SK-N-SH treated with all-trans-retinoic acid at 6 μM for 48 hours (cell line): ENCODE measurements around the gene CPSF3.

Experiments used
- ATAC-seq: fragments of 200-7000 bp; cut with Tn5 transposase; 3 replicates; pipeline ENCODE4 v1.9.1; 2020; ENCODE audit warnings: mild to moderate bottlenecking, moderate library complexity
- ARNTL ChIP-seq: fragments of 450-650 bp; formaldehyde crosslinking; IDR thresholded peaks from 2 replicates; pipeline ENCODE4 v1.5.0; 2020; ENCODE audit warnings: low read depth, mild to moderate bottlenecking, moderate library complexity, borderline replicate concordance
- BACH2 ChIP-seq: fragments of 250-450 bp; sonication (Bioruptor Pico); IDR thresholded peaks from 2 replicates; pipeline ENCODE4 v1.9.0; 2021; ENCODE audit warnings: mild to moderate bottlenecking, borderline replicate concordance
- CREB5 ChIP-seq: fragments of 250-450 bp; sonication (Bioruptor Pico); IDR thresholded peaks from 2 replicates; pipeline ENCODE4 v1.5.1; 2020; ENCODE audit warnings: low read depth, mild to moderate bottlenecking, moderate library complexity
- CSDC2 ChIP-seq: fragments of 250-450 bp; sonication (Bioruptor Pico); IDR thresholded peaks from 2 replicates; pipeline ENCODE4 v1.5.0; 2020; ENCODE audit warnings: mild to moderate bottlenecking, moderate library complexity
- CSRNP3 ChIP-seq: fragments of 250-450 bp; sonication (Bioruptor Pico); IDR thresholded peaks from 2 replicates; pipeline ENCODE4 v1.5.1; 2021; ENCODE audit warnings: mild to moderate bottlenecking, moderate library complexity
- ESRRG ChIP-seq: fragments of 250-450 bp; sonication (Bioruptor Pico); IDR thresholded peaks from 2 replicates; pipeline ENCODE4 v1.6.1; 2021; ENCODE audit warnings: mild to moderate bottlenecking
- GLIS3 ChIP-seq: fragments of 250-450 bp; sonication (Bioruptor Pico); IDR thresholded peaks from 2 replicates; pipeline ENCODE4 v1.5.0; 2020; ENCODE audit warnings: mild to moderate bottlenecking, moderate library complexity
- OSR1 ChIP-seq: fragments of 250-450 bp; sonication (Bioruptor Pico); IDR thresholded peaks from 2 replicates; pipeline ENCODE4 v1.8.0; 2022; ENCODE audit warnings: moderate library complexity, mild to moderate bottlenecking, inconsistent platforms
- PATZ1 ChIP-seq: fragments of 250-450 bp; sonication (Bioruptor Pico); IDR thresholded peaks from 2 replicates; pipeline ENCODE4 v1.8.0; 2020; ENCODE audit warnings: mild to moderate bottlenecking, moderate library complexity, borderline replicate concordance
- POU6F1 ChIP-seq: fragments of 250-450 bp; sonication (Bioruptor Pico); IDR thresholded peaks from 2 replicates; pipeline ENCODE4 v1.8.0; 2021; ENCODE audit warnings: low read depth, mild to moderate bottlenecking, moderate library complexity, borderline replicate concordance
- PPARA ChIP-seq: fragments of 250-450 bp; sonication (Bioruptor Pico); IDR thresholded peaks from 2 replicates; pipeline ENCODE4 v1.5.0; 2020; ENCODE audit warnings: mild to moderate bottlenecking, borderline replicate concordance
- RARB ChIP-seq: fragments of 250-450 bp; sonication (Bioruptor Pico); IDR thresholded peaks from 2 replicates; pipeline ENCODE4 v1.8.0; 2021; ENCODE audit warnings: mild to moderate bottlenecking, moderate library complexity
- SNAI2 ChIP-seq: fragments of 250-450 bp; sonication (Bioruptor Pico); IDR thresholded peaks from 2 replicates; pipeline ENCODE4 v1.5.0; 2020; ENCODE audit warnings: mild to moderate bottlenecking, moderate library complexity
- TCF4 ChIP-seq: fragments of 250-450 bp; sonication (Bioruptor Pico); IDR thresholded peaks from 2 replicates; pipeline ENCODE4 v1.8.0; 2021; ENCODE audit warnings: mild to moderate bottlenecking, moderate library complexity, borderline replicate concordance
- TOX ChIP-seq: fragments of 250-450 bp; sonication (Bioruptor Pico); IDR thresholded peaks from 2 replicates; pipeline ENCODE4 v1.8.0; 2021; ENCODE audit warnings: mild to moderate bottlenecking, moderate library complexity, borderline replicate concordance
- TSHZ2 ChIP-seq: fragments of 250-450 bp; sonication (Bioruptor Pico); IDR thresholded peaks from 2 replicates; pipeline ENCODE4 v1.5.0; 2020; ENCODE audit warnings: mild to moderate bottlenecking, moderate library complexity
- ZC3H10 ChIP-seq: fragments of 250-450 bp; sonication (Bioruptor Pico); IDR thresholded peaks from 2 replicates; pipeline ENCODE4 v1.5.1; 2021; ENCODE audit warnings: mild to moderate bottlenecking, moderate library complexity
- ZFP3 ChIP-seq: fragments of 250-450 bp; sonication (Bioruptor Pico); IDR thresholded peaks from 2 replicates; pipeline ENCODE4 v1.5.0; 2020; ENCODE audit warnings: mild to moderate bottlenecking, moderate library complexity
- ZFP30 ChIP-seq: fragments of 450-650 bp; formaldehyde crosslinking; IDR thresholded peaks from 2 replicates; pipeline ENCODE4 v1.5.0; 2022; ENCODE audit warnings: mild to moderate bottlenecking, moderate library complexity
- ZNF565 ChIP-seq: fragments of 450-650 bp; formaldehyde crosslinking; conservative IDR thresholded peaks from 2 replicates; pipeline ENCODE4 v1.5.0; 2020; ENCODE audit warnings: low read depth, mild to moderate bottlenecking, moderate library complexity
- ZNF70 ChIP-seq: fragments of 450-650 bp; formaldehyde crosslinking; IDR thresholded peaks from 2 replicates; pipeline ENCODE4 v1.5.0; 2020; ENCODE audit warnings: mild to moderate bottlenecking, moderate library complexity
- ZNF8 ChIP-seq: fragments of 450-650 bp; formaldehyde crosslinking; IDR thresholded peaks from 2 replicates; pipeline ENCODE4 v1.5.0; 2020; ENCODE audit warnings: mild to moderate bottlenecking, moderate library complexity

CPSF3 gene

GRCh38 chr2:9492927-9493326, 69.5 kb downstream of the CPSF3 start:
- ATAC-seq, result no peak

GRCh38 chr2:9493478-9493877, 70.0 kb downstream of the CPSF3 start:
- no peak for ATAC-seq
- TF ChIP-seq ARNTL (CRISPR knock-in tag) (no peak), TSHZ2 (CRISPR knock-in tag) (no peak), ZC3H10 (CRISPR knock-in tag) (no peak), ZFP3 (CRISPR knock-in tag) (no peak), ZNF565 (no peak)

More at GRCh38 chr2:9492927-9493326, 69.5 kb downstream of the CPSF3 start:
- TF ChIP-seq BACH2 (CRISPR knock-in tag) (no peak), ARNTL (CRISPR knock-in tag) (no peak), TOX (CRISPR knock-in tag) (no peak), PATZ1 (CRISPR knock-in tag) (no peak), PPARA (no peak), ZC3H10 (CRISPR knock-in tag) (no peak), ZNF565 (no peak), TSHZ2 (CRISPR knock-in tag) (no peak), OSR1 (CRISPR knock-in tag) (no peak), RARB (no peak), CREB5 (no peak)
- TF ChIP-seq, all 23 proteins: peak for 0

GRCh38 chr2:9494081-9494480, 70.6 kb downstream of the CPSF3 start:
- no peak for TF ChIP-seq CSDC2 (CRISPR knock-in tag)
- TF ChIP-seq BACH2 (CRISPR knock-in tag), result no peak
- TF ChIP-seq ZNF8 (CRISPR knock-in tag), result no peak
- no peak for TF ChIP-seq POU6F1 (CRISPR knock-in tag)
- TF ChIP-seq TCF4 (CRISPR knock-in tag), result no peak
- TF ChIP-seq GLIS3 (CRISPR knock-in tag), result no peak
- TF ChIP-seq PATZ1 (CRISPR knock-in tag), result no peak
- no peak for TF ChIP-seq ESRRG (CRISPR knock-in tag)
- TF ChIP-seq ZNF70, result no peak
- no peak for TF ChIP-seq PPARA
- TF ChIP-seq SNAI2 (CRISPR knock-in tag), result no peak
- TF ChIP-seq CREB5, result no peak
- no peak for TF ChIP-seq CSRNP3 (CRISPR knock-in tag)
- no peak for TF ChIP-seq ZFP3 (CRISPR knock-in tag)
- TF ChIP-seq ZFP30 (CRISPR knock-in tag), result no peak
- no peak for TF ChIP-seq OSR1 (CRISPR knock-in tag)
- no peak for TF ChIP-seq ARNTL (CRISPR knock-in tag)
- no peak for TF ChIP-seq TOX (CRISPR knock-in tag)
- no peak for ATAC-seq
